Subcutaneous abdominal adipose tissue (tissue), 5 donors: ENCODE measurements around the gene SLC6A8.
"Not testable (repeated sequence)": the region's sequence is repeated elsewhere in the genome, so short reads cannot be mapped to it uniquely, and the experiment has no call there.

Experiments
- H3K27ac ChIP-seq: one replicate; pipeline ENCODE4 v1.7.0; 2013; ENCODE audit warnings: low read depth, mild to moderate bottlenecking, inconsistent platforms, low read length, moderate library complexity
- H3K27me3 ChIP-seq, 5 donors: one replicate each; pipeline ENCODE4 v1.7.0; 2013; ENCODE audit warnings: low read length in 5 of 5, inconsistent platforms in 1 of 5; ENCODE audit not compliant: control insufficient read depth in 5 of 5, insufficient read depth in 4 of 5
- H3K36me3 ChIP-seq, 5 donors: one replicate each; pipeline ENCODE4 v1.7.0; 2013; ENCODE audit warnings: low read length in 5 of 5; ENCODE audit not compliant: control insufficient read depth in 5 of 5, insufficient read depth in 5 of 5
- H3K4me1 ChIP-seq, 5 donors: one replicate each; pipeline ENCODE4 v1.7.0; 2013; ENCODE audit warnings: low read length in 5 of 5, mild to moderate bottlenecking in 3 of 5, moderate library complexity in 1 of 5; ENCODE audit not compliant: control insufficient read depth in 5 of 5, insufficient read depth in 5 of 5
- H3K4me3 ChIP-seq, 5 donors: one replicate each; pipeline ENCODE4 v1.7.0; 2013; ENCODE audit warnings: low read length in 5 of 5, low read depth in 1 of 5
- H3K9ac ChIP-seq, 5 donors: one replicate each; pipeline ENCODE4 v1.7.0; 2013; ENCODE audit warnings: low read length in 5 of 5, mild to moderate bottlenecking in 4 of 5, moderate library complexity in 3 of 5
- H3K9me3 ChIP-seq, 5 donors: one replicate each; pipeline ENCODE4 v1.7.0; 2013; ENCODE audit warnings: low read length in 5 of 5; ENCODE audit not compliant: control insufficient read depth in 5 of 5
- donor health status: healthy.
- donor health status: healthy.
- donor health status: healthy.
- donor health status: healthy.
- donor health status: healthy.

SLC6A8 gene

GRCh38 chrX:153672531-153673427, 14.9 kb upstream of the SLC6A8 start:
- Histone ChIP-seq H3K4me1 (peaks cover 0 to 5% (median 0%) of the 10 kb centered on the region in 5 donors), H3K4me3 (no peak overlapping the region), H3K9me3 (peaks cover 0 to 3% (median 0%) of the 10 kb centered on the region in 5 donors), H3K27me3 (peaks cover 22 to 43% (median 41%) of the 10 kb centered on the region in 5 donors), H3K9ac (no peak overlapping the region), H3K27ac (no peak overlapping the region), H3K36me3 (no peaks in the 10 kb centered on the region)

DNA sequence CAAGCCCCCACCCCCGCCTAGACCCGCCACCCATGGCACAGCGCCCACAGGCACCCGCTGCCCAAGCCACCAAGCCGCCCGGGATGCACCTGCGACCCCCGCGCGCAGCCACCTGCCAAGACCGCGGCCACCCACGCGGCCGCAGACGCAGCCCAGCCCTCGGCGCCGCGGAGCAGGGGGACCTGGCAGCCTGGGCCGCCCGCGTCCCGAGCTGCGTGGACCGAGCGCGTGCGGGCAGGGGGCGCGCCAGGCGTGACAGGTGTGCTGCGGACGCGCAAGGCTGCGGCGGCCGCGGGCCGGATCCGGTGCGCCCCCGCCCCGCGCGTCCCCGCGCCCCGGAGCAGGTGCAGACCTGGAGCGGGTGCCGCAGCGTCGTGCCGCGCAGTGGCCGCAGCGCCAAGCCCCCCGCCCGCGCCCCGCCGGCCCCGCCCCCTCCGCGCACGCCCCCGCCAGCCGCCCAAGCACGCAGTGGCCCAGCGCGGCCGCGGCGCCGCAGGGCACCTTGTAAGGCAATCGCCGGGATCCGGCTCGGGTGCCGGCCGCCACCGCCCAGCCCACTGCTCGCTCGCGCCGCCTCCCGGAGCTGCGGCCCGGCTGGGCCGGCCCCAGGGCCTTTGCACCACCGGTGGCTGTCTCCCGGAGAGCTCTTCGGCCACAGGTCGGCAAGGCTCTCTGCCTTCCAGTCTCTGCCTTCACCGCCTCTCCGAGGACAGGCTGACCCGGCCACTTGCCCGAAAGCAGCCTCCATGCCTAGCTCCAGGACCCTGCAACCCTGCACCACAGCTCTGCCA, 14.1 kb upstream of the SLC6A8 start, which contains the start of gene PNCK:
Gene PNCK, minus strand, starts transcription at position 386 of the 791 bp plus-strand sequence. CDS start 737 bp downstream, outside the sequence.
- Histone ChIP-seq H3K36me3 (no peaks in the 10 kb centered on the region), H3K27ac (no peak within 1 kb of the TSS), H3K27me3 (peaks cover 22 to 42% (median 39%) of the 10 kb centered on the region in 5 donors), H3K9me3 (peaks cover 0 to 3% (median 0%) of the 10 kb centered on the region in 5 donors), H3K4me1 (peaks cover 0 to 5% (median 0%) of the 10 kb centered on the region in 5 donors), H3K9ac (no peak within 1 kb of the TSS), H3K4me3 (no peak within 1 kb of the TSS)

DNA sequence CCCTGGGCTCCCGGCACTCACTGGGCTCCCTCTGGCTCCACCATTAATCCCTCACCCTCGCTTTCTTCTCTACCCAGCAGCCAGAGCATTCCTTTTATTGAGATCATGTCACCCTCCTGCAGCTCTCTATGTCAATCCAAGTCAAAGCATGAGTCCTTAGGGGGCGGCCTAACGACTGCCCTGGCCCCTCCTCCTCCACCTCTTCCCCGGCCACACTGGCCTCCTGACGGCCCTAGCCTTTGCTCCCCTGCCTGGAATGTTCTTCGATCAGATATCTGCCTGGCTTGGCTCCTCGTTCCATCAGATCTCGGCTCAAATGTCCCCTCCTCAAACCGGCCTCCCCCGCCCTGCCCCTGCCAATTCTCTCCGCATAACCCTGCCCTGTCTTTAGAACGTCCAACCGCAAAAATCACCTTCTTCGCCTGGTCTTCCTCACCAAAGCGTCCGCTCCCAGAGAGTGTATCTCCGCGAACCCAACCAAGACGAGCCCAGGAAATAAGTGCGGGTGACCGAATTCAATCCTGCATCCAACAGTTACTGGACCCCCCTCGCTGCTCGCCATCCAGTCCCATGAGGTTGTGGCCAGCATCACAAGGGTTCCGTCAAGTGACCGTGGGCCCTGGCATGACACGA, 13.4 kb upstream of the SLC6A8 start:
- Histone ChIP-seq H3K4me3 (no peak overlapping the region), H3K36me3 (no peaks in the 10 kb centered on the region), H3K27ac (no peak overlapping the region), H3K27me3 (peaks cover 22 to 40% (median 39%) of the 10 kb centered on the region in 5 donors), H3K4me1 (peaks cover 0 to 5% (median 0%) of the 10 kb centered on the region in 5 donors), H3K9me3 (peaks cover 0 to 3% (median 0%) of the 10 kb centered on the region in 5 donors), H3K9ac (no peak overlapping the region)

DNA sequence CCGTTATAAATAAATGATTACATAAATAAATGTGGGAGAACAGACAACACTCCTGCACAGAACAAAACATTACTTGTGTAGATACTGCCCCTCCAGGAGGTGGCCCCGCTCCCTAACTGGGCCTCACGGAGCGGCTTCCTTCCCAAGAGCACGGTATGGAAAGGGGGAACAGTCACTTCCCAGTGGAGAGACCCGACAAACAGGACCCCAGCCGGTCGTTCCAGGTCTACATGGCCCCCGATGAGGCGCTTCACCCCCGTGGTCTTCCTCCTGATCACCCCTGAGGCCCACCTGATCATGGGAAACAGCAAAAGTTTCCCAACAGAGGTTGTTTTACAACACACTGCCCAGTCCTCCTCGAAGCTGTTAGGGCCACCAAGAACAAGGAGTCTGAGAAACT, 6.6 kb upstream of the SLC6A8 start:
- H3K9me3 ChIP-seq, result peaks cover 0 to 7% (median 0%) of the 10 kb centered on the region in 5 donors
- H3K27me3 ChIP-seq, result peaks cover 4 to 25% (median 13%) of the 10 kb centered on the region in 5 donors
- no peak overlapping the region for H3K9ac ChIP-seq
- no peak overlapping the region for H3K27ac ChIP-seq
- H3K4me1 ChIP-seq, result no peaks in the 10 kb centered on the region
- H3K4me3 ChIP-seq, result no peak overlapping the region
- no peaks in the 10 kb centered on the region for H3K36me3 ChIP-seq

GRCh38 chrX:153683486-153683885, 4.2 kb upstream of the SLC6A8 start:
- not testable (repeated sequence) for H3K9ac ChIP-seq, H3K4me3 ChIP-seq, H3K4me1 ChIP-seq, H3K27ac ChIP-seq, H3K9me3 ChIP-seq, H3K36me3 ChIP-seq
- peaks cover 4 to 26% (median 12%) of the 10 kb centered on the region in 5 donors for H3K27me3 ChIP-seq

DNA sequence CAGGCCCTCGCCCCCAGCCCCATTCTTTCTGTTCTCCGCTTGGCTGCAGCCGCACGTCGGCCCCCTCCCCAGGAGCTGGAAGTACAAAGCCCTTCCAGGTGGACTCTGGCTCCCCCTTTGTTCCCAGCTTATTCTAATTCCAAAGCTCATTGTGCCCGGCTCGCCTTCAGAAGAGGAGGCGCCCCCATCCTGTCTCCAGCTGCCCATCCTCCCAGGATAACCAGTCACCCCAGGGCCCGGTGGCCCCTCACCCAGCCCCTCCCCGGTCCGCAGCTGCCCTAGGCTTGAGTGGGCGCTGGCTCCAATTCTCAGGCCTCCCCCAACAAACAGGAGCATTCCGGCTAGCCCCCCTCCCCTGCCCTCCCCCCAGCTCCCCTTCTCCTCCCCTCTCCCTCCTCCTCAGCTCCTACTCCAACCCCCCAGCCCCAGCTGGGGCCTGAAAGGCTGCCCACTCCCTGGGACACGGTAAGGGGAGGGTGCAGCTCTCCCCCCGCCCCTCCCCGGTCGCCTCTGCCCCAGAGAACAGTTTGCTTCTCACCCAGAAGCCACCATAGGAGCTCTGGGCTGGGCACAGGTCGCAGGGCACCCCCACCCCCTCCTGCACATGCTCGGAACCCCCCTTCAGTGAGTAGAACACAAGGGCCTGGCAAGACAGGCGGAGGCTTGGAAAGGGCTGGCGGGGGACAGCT, 3.1 kb upstream of the SLC6A8 start:
- H3K36me3 ChIP-seq, result no peaks in the 10 kb centered on the region
- peaks cover 0 to 7% (median 0%) of the 10 kb centered on the region in 5 donors for H3K9me3 ChIP-seq
- H3K4me1 ChIP-seq, result peaks cover 0 to 6% (median 3%) of the 10 kb centered on the region in 5 donors
- H3K4me3 ChIP-seq, result no peak overlapping the region
- H3K27me3 ChIP-seq, result peaks cover 4 to 23% (median 12%) of the 10 kb centered on the region in 5 donors
- H3K27ac ChIP-seq, result no peak overlapping the region
- H3K9ac ChIP-seq, result no peak overlapping the region

DNA sequence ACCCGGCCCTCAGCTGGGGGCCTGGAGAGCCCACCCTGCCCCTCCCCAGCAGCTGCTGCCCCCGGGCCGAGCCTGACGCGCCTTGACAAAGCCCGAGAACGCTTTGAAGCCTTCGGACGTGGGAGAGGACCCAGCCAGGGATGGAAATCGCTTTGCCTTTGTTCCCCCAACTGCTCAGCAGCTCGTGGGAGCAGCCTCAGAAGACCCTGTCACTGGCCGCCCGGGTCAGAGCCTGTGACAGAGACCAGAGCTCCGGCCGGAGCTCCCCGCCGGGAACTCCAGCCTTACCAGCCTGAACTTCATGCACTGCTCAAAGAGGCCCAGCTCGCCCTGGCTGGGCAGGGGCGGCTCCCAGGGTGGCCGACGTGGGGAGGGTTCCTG, 2.6 kb upstream of the SLC6A8 start:
- Histone ChIP-seq H3K4me3 (no peak overlapping the region), H3K4me1 (peaks cover 0 to 11% (median 9%) of the 10 kb centered on the region in 5 donors), H3K36me3 (no peaks in the 10 kb centered on the region), H3K9ac (no peak overlapping the region), H3K27ac (no peak overlapping the region), H3K9me3 (peaks cover 0 to 7% (median 0%) of the 10 kb centered on the region in 5 donors), H3K27me3 (peaks cover 4 to 23% (median 12%) of the 10 kb centered on the region in 5 donors)

GRCh38 chrX:153685751-153686696, 1.7 kb upstream of the SLC6A8 start:
- H3K4me3 ChIP-seq, result no peak overlapping the region
- H3K27ac ChIP-seq, result no peak overlapping the region
- H3K4me1 ChIP-seq, result peaks cover 0 to 17% (median 11%) of the 10 kb centered on the region in 5 donors
- H3K27me3 ChIP-seq, result peaks cover 4 to 23% (median 12%) of the 10 kb centered on the region in 5 donors
- H3K9ac ChIP-seq, result no peak overlapping the region
- H3K36me3 ChIP-seq, result no peaks in the 10 kb centered on the region
- H3K9me3 ChIP-seq, result peaks cover 0 to 7% (median 0%) of the 10 kb centered on the region in 5 donors
